ENCODE data around the gene MPEG1. TPM values are rescaled to one million over a fixed set of nuclear protein-coding genes. Genes with fewer than 3 reads are reported as not detected.

Gene MPEG1
- total and polyA plus RNA-seq, 2 experiments from 2014 or later, result not detected

DNA sequence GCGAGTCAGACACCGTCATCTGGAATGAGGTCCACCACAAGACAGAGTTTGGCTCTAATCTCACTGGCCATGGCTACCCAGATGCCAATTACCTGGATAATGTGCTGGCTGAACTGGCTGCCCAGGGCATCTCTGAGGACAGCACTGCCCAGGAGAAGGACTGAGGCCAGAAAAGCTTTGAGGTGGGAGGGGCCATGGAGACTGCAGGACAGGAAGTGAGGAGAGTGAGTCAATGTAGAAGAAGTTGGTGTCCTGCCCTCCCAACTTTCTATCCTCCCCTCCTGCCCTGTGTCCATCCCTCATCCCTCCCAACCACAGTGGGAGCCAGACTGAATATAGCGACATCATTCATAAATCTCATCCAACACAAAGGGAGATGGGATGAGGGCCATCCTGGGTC is 8.0 kb downstream of the MPEG1 start:
- H3K27ac ChIP-seq, result no peak overlapping the region
- WGBS, 2 experiments (ENCODE audit: low coverage in 1 of 2, low lambda C conversion rate in 2 of 2, missing lambda C conversion rate in 2 of 2), result 93 to 95% methylated on average over 3 of the region's 3 CpGs
- H2AFZ ChIP-seq, result no peak overlapping the region
- H3K9me3 ChIP-seq (ENCODE audit: low read depth), result no peaks in the 10 kb centered on the region
- in situ Hi-C loops (cut with MboI), result no loop called here
- H3F3A ChIP-seq (ENCODE audit: insufficient read depth), result peaks cover 14% of the 10 kb centered on the region; the same call in 1 of the 2 replicates
- peak; percentile 41 for DNase-seq
- H3K4me3 ChIP-seq, result no peak overlapping the region
- H3K79me2 ChIP-seq (ENCODE audit: insufficient read depth), result no peaks in the 10 kb centered on the region
- H3K36me3 ChIP-seq (ENCODE audit: low read depth), result no peaks in the 10 kb centered on the region
- TF ChIP-seq EZH2phosphoT487 (IDR thresholded peaks at IDR 0.05; ENCODE audit: insufficient read depth, low read depth) (no peak), EZH2 (IDR thresholded peaks at IDR 0.05; ENCODE audit: insufficient read depth, poor library complexity, severe bottlenecking) (no peak)
- H4K20me1 ChIP-seq (ENCODE audit: insufficient read depth), result no peaks in the 10 kb centered on the region
- peaks cover 18% of the 10 kb centered on the region for H3K4me1 ChIP-seq (ENCODE audit: insufficient read depth)
- H3K4me2 ChIP-seq (ENCODE audit: unreplicated experiment), result no peak overlapping the region
- H3K9me2 ChIP-seq (ENCODE audit: insufficient read depth), result no peaks in the 10 kb centered on the region
- peaks cover 11% of the 10 kb centered on the region; the same call in 1 of the 2 replicates for H3K27me3 ChIP-seq (replicated peaks; ENCODE audit: insufficient read depth)
- no peak overlapping the region for H3K9ac ChIP-seq

DNA sequence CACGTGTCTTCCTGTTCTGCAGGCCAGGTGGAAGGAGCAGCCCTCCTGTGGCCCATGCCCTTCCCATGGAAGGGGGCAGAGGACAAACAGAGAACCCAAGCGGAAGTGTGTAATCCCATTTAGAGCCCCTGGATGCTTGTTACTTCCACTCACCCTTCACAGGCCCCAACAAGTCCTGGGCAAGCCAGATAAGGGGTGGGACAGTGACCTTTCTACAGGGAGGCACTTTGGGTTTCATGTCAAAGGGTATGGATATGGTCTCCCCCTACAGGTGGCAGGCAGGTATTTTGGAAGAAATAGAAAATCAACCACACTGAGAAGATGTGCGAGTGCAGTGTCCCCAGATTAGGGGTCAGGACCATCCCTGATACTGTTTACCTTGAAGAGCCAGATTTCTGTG is 11.4 kb downstream of the MPEG1 start:
- H3F3A ChIP-seq (ENCODE audit: insufficient read depth), result no peaks in the 10 kb centered on the region
- H3K79me2 ChIP-seq (ENCODE audit: insufficient read depth), result no peaks in the 10 kb centered on the region
- H3K4me3 ChIP-seq, result no peak overlapping the region
- H3K4me1 ChIP-seq (ENCODE audit: insufficient read depth), result no peaks in the 10 kb centered on the region
- no peaks in the 10 kb centered on the region for H3K9me2 ChIP-seq (ENCODE audit: insufficient read depth)
- WGBS, 2 experiments (ENCODE audit: low coverage in 1 of 2, low lambda C conversion rate in 2 of 2, missing lambda C conversion rate in 2 of 2), result 83 to 89% methylated on average over 3 of the region's 3 CpGs
- no peaks in the 10 kb centered on the region for H4K20me1 ChIP-seq (ENCODE audit: insufficient read depth)
- no peak for TF ChIP-seq EZH2 (IDR thresholded peaks at IDR 0.05; ENCODE audit: insufficient read depth, poor library complexity, severe bottlenecking)
- no peak for TF ChIP-seq EZH2phosphoT487 (IDR thresholded peaks at IDR 0.05; ENCODE audit: insufficient read depth, low read depth)
- no peak for DNase-seq
- no peak overlapping the region for H3K4me2 ChIP-seq (ENCODE audit: unreplicated experiment)
- H2AFZ ChIP-seq, result no peak overlapping the region
- H3K9me3 ChIP-seq (ENCODE audit: low read depth), result no peaks in the 10 kb centered on the region
- H3K9ac ChIP-seq, result no peak overlapping the region
- in situ Hi-C loops (cut with MboI), result no loop called here
- no peaks in the 10 kb centered on the region for H3K36me3 ChIP-seq (ENCODE audit: low read depth)
- peaks cover 16% of the 10 kb centered on the region for H3K27me3 ChIP-seq (replicated peaks; ENCODE audit: insufficient read depth)
- no peak overlapping the region for H3K27ac ChIP-seq

GRCh38 chr11:59200423-59200746 is 12.3 kb downstream of the MPEG1 start:
- no peaks in the 10 kb centered on the region for H3K79me2 ChIP-seq (ENCODE audit: insufficient read depth)
- no peak for TF ChIP-seq EZH2phosphoT487 (IDR thresholded peaks at IDR 0.05; ENCODE audit: insufficient read depth, low read depth)
- TF ChIP-seq EZH2 (IDR thresholded peaks at IDR 0.05; ENCODE audit: insufficient read depth, poor library complexity, severe bottlenecking), result no peak
- no peaks in the 10 kb centered on the region for H3K4me1 ChIP-seq (ENCODE audit: insufficient read depth)
- peaks cover 8% of the 10 kb centered on the region for H3K27me3 ChIP-seq (replicated peaks; ENCODE audit: insufficient read depth)
- no peaks in the 10 kb centered on the region for H3K36me3 ChIP-seq (ENCODE audit: low read depth)
- H2AFZ ChIP-seq, result no peak overlapping the region
- in situ Hi-C loops (cut with MboI), result no loop called here
- no peak overlapping the region for H3K4me2 ChIP-seq (ENCODE audit: unreplicated experiment)
- H4K20me1 ChIP-seq (ENCODE audit: insufficient read depth), result no peaks in the 10 kb centered on the region
- 73 to 79% methylated on average over 4 of the region's 4 CpGs for WGBS, 2 experiments (ENCODE audit: low coverage in 1 of 2, low lambda C conversion rate in 2 of 2, missing lambda C conversion rate in 2 of 2)
- no peaks in the 10 kb centered on the region for H3K9me2 ChIP-seq (ENCODE audit: insufficient read depth)
- DNase-seq, result no peak
- no peak overlapping the region for H3K9ac ChIP-seq
- no peaks in the 10 kb centered on the region for H3K9me3 ChIP-seq (ENCODE audit: low read depth)
- H3F3A ChIP-seq (ENCODE audit: insufficient read depth), result no peaks in the 10 kb centered on the region
- no peak overlapping the region for H3K27ac ChIP-seq
- H3K4me3 ChIP-seq, result no peak overlapping the region

DNA sequence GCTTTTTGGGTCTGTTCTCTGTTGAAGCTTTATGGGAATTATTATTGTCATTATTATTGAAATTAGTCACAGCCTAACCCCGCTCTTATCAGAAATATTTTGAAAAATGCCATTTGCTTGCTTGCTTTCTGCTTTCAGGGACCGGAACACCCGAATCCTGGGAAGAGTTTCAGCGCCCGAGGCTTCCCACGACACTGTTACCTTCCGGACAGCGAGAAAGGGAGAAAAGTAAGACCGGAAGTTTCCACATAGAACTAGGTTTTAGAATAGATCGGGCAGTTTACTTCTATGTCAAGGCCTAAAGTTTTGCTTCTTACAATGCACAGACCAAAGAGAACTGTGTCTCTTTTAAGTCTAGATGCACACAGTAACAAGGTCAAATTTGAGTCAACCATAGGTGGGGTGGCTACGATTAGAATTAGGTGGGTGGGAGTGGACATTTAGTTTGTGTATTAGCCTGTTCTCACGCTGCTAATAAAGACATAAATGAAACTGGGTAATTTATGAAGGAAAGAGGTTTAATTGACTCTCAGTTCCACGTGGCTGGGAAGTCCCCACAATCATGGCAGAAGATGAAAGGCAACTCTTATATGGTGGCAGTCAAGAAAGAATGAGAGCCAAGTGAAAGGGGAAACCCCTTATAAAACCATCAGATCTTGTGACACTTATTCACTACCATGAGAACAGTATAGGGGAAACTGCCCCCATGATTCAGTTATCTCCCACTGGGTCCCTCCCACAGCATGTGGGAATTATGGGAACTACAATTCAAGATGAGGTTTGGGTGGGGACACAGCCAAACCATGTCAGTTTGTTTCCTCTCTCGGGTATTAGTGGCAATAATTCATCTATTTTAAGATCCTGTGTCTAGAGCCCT is 12.9 kb downstream of the MPEG1 start:
- DNase-seq, result no peak
- H3K27me3 ChIP-seq (replicated peaks; ENCODE audit: insufficient read depth), result peaks cover 8% of the 10 kb centered on the region
- H3K9ac ChIP-seq, result no peak overlapping the region
- H3K27ac ChIP-seq, result no peak overlapping the region
- WGBS, 2 experiments (ENCODE audit: low coverage in 1 of 2, low lambda C conversion rate in 2 of 2, missing lambda C conversion rate in 2 of 2), result 79 to 83% methylated on average over 14 of the region's 14 CpGs
- no peaks in the 10 kb centered on the region for H3K4me1 ChIP-seq (ENCODE audit: insufficient read depth)
- H4K20me1 ChIP-seq (ENCODE audit: insufficient read depth), result no peaks in the 10 kb centered on the region
- no peaks in the 10 kb centered on the region for H3K9me2 ChIP-seq (ENCODE audit: insufficient read depth)
- no peaks in the 10 kb centered on the region for H3F3A ChIP-seq (ENCODE audit: insufficient read depth)
- no peak overlapping the region for H3K4me2 ChIP-seq (ENCODE audit: unreplicated experiment)
- no peaks in the 10 kb centered on the region for H3K36me3 ChIP-seq (ENCODE audit: low read depth)
- no peak overlapping the region for H3K4me3 ChIP-seq
- no peak overlapping the region for H2AFZ ChIP-seq
- no peaks in the 10 kb centered on the region for H3K79me2 ChIP-seq (ENCODE audit: insufficient read depth)
- no peaks in the 10 kb centered on the region for H3K9me3 ChIP-seq (ENCODE audit: low read depth)
- no peak for TF ChIP-seq EZH2 (IDR thresholded peaks at IDR 0.05; ENCODE audit: insufficient read depth, poor library complexity, severe bottlenecking)
- TF ChIP-seq EZH2phosphoT487 (IDR thresholded peaks at IDR 0.05; ENCODE audit: insufficient read depth, low read depth), result no peak
- in situ Hi-C loops (cut with MboI), result loop anchor here (25.0 kb wide), 1 partner anchor 488 kb away; no protein-coding TSS in a partner anchor
